GM19025 (cell line): Measurements from ENCODE around the gene CRHR2.
"Not testable (repeated sequence)": the region's sequence is repeated elsewhere in the genome, so short reads cannot be mapped to it uniquely, and the experiment has no call there.

Experiments
- ATAC-seq: cut with Tn5 transposase; IDR thresholded peaks from one replicate; pipeline ENCODE4 v1.9.1; 2021; ENCODE audit warnings: mild to moderate bottlenecking, low read depth, moderate library complexity; ENCODE audit not compliant: unreplicated experiment

Gene CRHR2

GRCh38 chr7:30657131-30657530 is 25.1 kb downstream of the CRHR2 start:
- ATAC-seq, result no peak

GRCh38 chr7:30656006-30656957 is 26.0 kb downstream of the CRHR2 start:
- no peak for ATAC-seq

DNA sequence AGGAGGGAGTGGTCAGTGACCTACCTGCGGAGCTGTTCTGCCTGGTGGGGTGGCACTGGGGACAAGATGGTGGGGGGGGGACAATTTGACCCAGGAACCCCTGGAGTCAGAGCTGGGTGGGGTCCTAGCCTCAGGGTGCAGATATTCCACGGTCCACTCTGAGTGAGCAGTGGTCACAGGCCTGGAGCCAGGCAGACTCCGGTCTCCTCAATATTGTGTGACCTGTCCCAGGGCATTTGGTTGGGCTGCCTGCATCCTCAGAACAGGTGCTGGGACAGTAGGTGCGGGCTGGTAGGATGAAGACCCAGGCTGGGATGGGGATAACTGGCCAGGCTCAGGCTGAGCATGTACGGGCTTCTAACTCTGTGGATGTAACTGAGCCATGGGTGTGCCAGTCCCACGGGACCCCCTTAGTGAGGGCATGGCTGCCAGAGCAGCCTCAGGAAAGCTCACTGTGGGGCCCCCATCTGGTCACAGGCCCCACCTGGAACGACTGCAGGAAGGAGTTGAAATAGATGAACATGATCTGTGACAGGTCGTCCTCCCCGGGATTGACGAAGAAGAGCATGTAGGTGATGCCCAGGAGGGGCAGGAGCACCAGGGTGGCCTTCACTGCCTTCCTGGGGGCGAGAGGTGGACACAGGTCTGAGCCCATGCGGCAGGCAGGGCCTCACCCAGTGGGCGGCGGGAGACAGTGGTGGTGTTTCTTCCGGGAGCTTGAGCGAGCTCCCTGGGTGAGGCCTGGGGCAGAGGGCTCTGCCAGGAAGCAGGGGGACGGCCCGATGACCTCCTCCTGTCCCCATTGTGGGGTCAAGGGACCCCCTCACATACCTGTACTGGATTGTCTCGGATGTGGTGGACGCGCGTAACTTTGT is 26.9 kb downstream of the CRHR2 start:
- ATAC-seq, result no peak

DNA sequence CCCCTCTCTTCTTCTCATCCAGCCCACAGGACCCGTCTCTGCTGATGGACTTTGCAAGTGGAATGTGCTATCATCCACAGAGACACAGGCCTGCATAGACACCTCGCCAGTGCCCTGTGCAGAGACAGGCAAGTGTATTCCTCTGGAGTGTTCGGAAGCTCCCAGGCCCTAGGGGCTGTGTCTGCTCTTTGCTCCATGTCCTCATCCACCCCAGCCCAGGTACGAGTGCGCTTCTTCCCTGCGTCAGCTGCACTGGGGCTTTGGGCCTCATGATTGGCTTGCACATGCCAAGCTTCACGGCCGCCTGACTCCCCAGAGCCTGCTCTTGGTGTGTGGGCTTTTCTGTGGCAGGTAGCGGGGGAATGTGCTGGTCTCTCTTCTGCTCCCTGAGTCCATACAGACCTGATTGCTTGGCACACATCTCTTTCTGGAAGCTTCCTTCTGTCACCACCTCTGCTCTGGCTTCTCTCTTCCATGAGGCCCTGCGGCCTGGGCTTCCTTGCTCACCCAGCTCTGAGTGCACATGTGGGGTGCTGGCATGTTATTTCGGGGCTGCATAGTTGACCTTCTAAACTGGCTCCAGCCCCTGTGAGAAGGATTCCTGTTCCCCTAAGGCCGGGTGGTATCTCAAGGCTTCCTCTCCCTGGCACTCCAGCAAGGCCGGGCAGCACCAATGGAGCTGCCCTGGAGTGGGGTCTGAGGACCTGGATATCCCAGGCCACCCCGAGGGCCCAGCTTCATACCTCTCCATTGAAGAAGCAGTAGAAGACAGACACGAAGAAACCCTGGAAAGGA is 27.8 kb downstream of the CRHR2 start:
- no peak for ATAC-seq

- ATAC-seq, result no peak
Observed at GRCh38 chr7:30652698-30653641, 29.3 kb downstream of the CRHR2 start.

DNA sequence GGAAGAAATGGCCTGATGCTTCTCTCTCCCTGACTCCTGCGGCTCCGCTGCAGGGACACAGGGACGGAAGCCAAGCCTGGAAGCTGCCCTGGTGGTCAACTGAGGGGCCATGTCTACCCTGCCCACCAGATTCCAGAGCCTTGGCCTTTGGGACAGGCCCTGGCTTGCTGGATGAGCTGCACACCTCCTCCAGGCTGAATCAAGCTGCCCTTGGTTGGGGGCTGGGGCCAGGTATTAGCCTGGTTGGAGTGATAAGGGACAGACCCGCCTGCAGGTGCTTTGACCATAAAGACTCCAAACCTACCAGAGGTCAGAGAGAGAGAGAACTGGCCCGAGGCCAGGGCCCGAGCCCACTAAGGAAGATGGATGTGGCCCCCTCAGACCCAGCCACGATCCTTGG is 30.1 kb downstream of the CRHR2 start:
- ATAC-seq, result no peak

DNA sequence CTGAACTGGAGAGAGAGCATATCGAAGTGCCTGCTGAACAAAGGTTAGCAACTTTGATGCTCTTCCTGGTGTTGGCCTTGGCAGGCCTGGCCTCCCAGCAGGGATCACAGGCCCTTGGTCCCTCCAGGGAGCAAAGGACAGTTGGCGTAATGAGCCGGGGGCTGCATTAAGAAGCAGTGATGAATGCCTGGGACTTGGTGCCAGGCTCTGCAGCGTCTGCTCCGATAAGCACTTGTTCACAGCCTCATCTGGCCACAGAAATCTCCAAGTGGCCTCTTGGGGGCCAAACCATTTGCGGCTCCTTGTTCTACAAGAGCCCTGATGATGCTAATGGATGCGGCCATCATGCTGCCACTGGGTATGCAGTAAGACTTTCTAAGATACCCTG is 31.8 kb downstream of the CRHR2 start:
- no peak for ATAC-seq

DNA sequence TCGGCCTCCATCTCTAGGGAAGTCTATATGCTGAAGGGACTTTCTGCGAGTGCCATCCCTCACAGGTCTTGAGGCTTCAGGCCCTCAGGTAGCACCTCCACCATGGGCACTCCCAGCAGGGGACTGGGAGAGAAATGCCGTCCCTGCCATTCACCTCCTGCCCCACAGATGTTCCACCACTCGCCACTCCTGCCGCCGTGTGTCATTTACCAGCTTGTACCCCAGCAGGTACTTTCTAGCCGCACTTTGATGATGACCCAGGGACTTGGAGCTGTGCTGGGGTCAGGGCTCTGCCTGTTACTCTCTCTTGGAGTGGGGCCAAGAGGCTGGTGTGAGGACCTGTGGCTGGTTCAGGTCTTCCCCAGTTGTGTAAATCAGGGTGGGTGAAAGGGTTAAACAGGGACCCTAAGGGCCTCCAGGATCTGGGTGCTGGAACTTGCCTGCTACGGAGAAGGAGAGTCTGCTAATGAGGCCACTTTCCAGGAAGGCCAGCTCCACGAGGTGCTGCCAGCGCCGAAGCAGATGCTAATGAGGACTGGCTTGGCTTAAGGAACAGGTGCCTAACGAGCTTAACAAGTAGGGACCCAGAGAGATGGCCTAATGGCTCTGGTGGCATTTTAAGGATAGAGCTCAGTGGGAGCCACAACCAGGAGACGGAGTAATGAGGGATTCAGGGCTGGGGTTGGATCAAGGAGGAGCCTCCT is 32.4 kb downstream of the CRHR2 start:
- ATAC-seq, result no peak

- ATAC-seq, result no peak
Observed at GRCh38 chr7:30648744-30649540, 33.3 kb downstream of the CRHR2 start.

DNA sequence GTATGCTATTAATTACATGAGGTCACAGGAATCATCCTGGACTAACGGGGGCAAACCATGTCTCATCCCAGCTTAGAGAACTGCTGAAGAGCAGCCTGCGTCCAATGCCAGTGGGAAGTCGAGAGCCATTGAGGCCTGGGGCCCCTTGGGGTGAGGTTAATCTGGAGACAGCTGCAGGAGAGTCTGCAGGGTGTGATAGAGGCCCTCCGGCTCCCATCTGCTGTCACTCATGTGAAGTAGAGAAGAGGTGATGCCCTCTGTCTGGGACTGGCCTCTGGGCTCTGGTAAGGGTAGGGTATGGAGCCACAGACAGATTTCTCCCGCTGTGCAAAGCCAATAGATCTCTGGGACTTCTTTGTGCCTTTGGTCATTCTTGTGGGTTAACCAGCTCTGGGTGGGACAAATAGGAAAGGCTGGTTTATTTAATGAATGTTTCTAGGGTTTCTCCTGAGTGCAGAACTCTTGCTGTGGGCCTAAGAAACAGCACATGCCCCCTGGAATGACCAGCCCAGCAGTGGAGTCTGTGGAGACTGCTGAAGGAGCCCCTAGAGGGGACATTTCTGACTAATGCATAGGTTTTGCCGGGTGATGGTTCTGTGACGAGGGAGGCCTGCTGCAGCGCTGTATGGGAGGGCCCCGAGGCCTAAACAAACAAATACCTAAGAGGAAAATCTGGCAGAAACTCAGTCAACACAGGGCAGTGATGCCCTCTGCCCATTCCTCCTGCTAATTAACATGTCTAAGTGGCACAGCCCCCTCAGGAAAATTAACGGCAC is 34.5 kb downstream of the CRHR2 start:
- ATAC-seq, result no peak

GRCh38 chr7:30646154-30646553 is 36.1 kb downstream of the CRHR2 start:
- no peak for ATAC-seq

- no peak for ATAC-seq
Observed at GRCh38 chr7:30645661-30646060, 36.6 kb downstream of the CRHR2 start.

- ATAC-seq, result no peak
Observed at GRCh38 chr7:30644286-30644955, 37.8 kb downstream of the CRHR2 start.

GRCh38 chr7:30642789-30643188 is 39.5 kb downstream of the CRHR2 start:
- no peak for ATAC-seq

DNA sequence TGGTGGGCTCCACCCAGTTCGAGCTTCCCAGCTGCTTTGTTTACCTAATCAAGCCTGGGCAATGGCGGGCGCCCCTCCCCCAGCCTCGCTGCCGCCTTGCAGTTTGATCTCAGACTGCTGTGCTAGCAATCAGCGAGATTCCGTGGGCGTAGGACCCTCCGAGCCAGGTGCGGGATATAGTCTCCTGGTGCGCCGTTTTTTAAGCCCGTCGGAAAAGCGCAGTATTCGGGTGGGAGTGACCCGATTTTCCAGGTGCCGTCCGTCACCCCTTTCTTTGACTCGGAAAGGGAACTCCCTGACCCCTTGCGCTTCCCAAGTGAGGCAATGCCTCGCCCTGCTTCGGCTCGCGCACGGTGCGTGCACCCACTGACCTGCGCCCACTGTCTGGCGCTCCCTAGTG is 39.9 kb downstream of the CRHR2 start:
- ATAC-seq, result not testable (repeated sequence)

DNA sequence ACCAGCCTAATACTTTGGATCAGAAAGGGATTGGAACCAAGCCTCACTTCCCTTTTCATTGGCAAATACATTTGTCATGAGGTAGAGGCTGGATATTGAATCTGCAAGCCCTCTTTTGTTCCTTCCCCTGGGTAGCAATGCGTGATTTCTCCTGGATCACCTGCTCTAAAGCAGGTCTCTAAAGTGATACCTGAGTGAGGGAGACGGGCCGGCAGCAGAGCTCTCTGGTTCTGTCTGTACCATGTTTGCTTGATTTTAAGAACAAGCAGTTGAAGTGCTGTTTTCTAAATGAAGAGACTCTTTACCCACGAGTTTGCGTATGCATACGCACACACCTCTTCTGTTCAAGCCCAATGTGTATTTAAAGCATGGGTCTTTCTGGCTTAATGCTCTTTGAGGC is 46.5 kb downstream of the CRHR2 start:
- ATAC-seq, result no peak
